ENCODE results near the gene STAC. TPM values are rescaled to one million over a fixed set of nuclear protein-coding genes. Genes with fewer than 3 reads are reported as not detected.

STAC gene
- total RNA-seq, 1 donor: 3.3 TPM

DNA sequence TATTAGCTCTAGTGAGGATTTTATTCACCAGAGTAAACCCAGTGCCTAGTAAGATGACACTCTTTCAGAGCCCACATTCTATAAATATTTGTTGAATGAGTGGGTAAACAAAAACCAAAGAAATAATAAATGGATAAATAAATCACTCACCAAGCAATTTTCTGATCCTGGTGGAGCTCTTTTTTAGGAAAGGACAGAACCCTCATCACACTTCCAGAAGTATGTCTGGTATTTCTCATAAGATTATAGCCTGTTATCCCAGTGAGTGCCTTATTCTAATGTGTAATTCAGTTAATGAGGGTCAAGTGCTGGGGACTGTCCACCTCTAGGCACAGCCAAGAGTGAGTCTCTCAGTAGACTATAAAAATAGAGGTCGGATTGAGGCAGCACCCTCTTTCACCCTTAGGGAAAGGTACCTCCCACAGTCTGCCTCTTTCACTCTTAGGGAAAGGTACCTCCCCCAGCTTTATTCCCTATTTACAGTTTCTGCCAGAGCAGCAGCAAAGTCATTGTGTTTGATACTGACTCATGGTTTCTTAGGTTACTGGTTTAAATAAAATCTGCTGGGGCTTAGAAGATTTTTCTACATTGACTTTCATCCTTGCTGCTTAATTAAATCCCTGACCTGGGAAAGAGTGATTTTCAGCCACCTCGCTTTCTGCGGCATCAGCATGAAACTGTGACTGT lies 145.0 kb downstream of the STAC start:
- Histone ChIP-seq H3K4me3 (ENCODE audit: insufficient read depth, low read length) (no peak overlapping the region), H3K27ac (ENCODE audit: low read depth, low read length) (peak overlapping the region; percentile 50), H2AFZ (ENCODE audit: low read length) (no peak overlapping the region), H3K9me3 (ENCODE audit: low read depth, low read length) (no peaks in the 10 kb centered on the region), H3K36me3 (ENCODE audit: insufficient read depth, low read length) (no peaks in the 10 kb centered on the region), H3K27me3 (ENCODE audit: insufficient read depth, low read length) (no peaks in the 10 kb centered on the region), H4K20me1 (ENCODE audit: insufficient read depth, low read length) (no peaks in the 10 kb centered on the region), H3K4me1 (ENCODE audit: insufficient read depth, low read length) (peaks cover 3% of the 10 kb centered on the region), H3K79me2 (ENCODE audit: insufficient read depth, low read length) (no peaks in the 10 kb centered on the region), H3K4me2 (ENCODE audit: insufficient read depth, low read length) (peak overlapping the region; percentile 32)
- DNase-seq (ENCODE audit: insufficient read length, low spot score, missing footprints): no peak
- TF ChIP-seq, protein P1, sequence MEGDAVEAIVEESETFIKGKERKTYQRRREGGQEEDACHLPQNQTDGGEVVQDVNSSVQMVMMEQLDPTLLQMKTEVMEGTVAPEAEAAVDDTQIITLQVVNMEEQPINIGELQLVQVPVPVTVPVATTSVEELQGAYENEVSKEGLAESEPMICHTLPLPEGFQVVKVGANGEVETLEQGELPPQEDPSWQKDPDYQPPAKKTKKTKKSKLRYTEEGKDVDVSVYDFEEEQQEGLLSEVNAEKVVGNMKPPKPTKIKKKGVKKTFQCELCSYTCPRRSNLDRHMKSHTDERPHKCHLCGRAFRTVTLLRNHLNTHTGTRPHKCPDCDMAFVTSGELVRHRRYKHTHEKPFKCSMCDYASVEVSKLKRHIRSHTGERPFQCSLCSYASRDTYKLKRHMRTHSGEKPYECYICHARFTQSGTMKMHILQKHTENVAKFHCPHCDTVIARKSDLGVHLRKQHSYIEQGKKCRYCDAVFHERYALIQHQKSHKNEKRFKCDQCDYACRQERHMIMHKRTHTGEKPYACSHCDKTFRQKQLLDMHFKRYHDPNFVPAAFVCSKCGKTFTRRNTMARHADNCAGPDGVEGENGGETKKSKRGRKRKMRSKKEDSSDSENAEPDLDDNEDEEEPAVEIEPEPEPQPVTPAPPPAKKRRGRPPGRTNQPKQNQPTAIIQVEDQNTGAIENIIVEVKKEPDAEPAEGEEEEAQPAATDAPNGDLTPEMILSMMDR (IDR thresholded peaks at IDR 0.05; ENCODE audit: extremely low read depth, low read depth, low read length): no peak

DNA sequence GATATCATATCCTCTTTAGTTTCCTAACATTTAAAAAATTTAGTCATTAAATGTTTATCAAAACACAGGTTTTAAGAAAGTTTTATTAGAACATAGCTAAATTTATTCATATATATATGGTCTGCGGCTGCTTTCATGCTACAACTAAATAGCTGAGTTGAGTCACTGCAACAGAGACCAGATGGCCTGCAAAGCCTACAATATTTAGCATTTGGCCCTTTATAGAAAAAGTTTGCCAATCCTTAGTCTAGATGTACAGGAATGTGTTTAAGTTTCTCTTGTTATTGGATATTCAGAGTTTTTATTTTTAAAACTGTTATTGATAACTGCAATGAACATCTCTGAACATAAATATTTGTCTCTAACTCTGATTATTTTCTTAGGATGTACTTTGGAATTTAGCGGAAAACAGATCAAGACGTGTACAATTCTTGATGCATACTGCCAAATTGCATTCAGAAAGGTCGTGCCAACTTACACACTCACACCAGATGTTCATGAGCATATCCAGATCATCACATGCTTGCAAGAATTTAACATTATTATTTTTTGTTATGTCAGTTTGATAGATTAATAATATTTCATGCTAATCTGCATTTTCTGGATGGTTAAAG lies 157.9 kb downstream of the STAC start:
- Histone ChIP-seq H3K9me3 (ENCODE audit: low read depth, low read length) (no peaks in the 10 kb centered on the region), H3K4me3 (ENCODE audit: insufficient read depth, low read length) (no peak overlapping the region), H3K27ac (ENCODE audit: low read depth, low read length) (no peak overlapping the region), H3K4me1 (ENCODE audit: insufficient read depth, low read length) (peaks cover 8% of the 10 kb centered on the region), H3K79me2 (ENCODE audit: insufficient read depth, low read length) (no peaks in the 10 kb centered on the region), H4K20me1 (ENCODE audit: insufficient read depth, low read length) (no peaks in the 10 kb centered on the region), H3K36me3 (ENCODE audit: insufficient read depth, low read length) (no peaks in the 10 kb centered on the region), H2AFZ (ENCODE audit: low read length) (no peak overlapping the region), H3K4me2 (ENCODE audit: insufficient read depth, low read length) (no peak overlapping the region), H3K27me3 (ENCODE audit: insufficient read depth, low read length) (no peaks in the 10 kb centered on the region)
- no peak for DNase-seq (ENCODE audit: insufficient read length, low spot score, missing footprints)
- TF ChIP-seq, protein P1 (IDR thresholded peaks at IDR 0.05; ENCODE audit: extremely low read depth, low read depth, low read length): no peak

DNA sequence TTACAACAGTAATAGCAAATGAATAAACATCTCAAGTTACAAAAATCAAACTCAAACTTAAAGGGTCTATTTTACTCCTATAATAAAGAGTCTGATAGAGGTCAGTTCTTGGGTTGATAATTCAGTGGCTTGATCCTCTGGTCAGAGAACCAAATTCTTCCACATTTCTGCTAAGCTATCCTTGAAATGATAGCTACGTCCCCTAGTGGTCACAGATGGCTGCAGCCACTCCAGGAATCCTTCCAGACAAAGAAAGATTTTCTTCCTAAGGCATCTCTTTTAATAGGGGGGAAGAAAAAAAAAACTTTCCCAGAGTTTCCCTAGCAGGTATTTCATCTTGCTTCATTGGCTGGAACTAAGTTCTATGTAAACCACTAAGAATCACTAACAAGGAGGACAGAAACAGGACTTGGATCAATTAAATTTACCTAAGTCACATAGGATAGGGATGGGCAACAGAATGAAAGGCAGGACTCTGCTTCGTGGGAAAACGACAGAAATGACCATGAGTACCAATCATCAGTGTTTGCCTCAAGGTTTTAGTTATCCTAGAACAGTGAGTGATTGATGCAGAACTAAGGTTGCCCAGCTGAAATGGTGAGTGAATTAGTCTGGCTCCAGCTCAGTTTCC lies 160.7 kb downstream of the STAC start:
- H3K79me2 ChIP-seq (ENCODE audit: insufficient read depth, low read length): no peaks in the 10 kb centered on the region
- TF ChIP-seq, protein P1 (IDR thresholded peaks at IDR 0.05; ENCODE audit: extremely low read depth, low read depth, low read length): peak; percentile 92
- no peaks in the 10 kb centered on the region for H3K9me3 ChIP-seq (ENCODE audit: low read depth, low read length)
- no peaks in the 10 kb centered on the region for H3K36me3 ChIP-seq (ENCODE audit: insufficient read depth, low read length)
- no peak for DNase-seq (ENCODE audit: insufficient read length, low spot score, missing footprints)
- no peak overlapping the region for H2AFZ ChIP-seq (ENCODE audit: low read length)
- H3K27me3 ChIP-seq (ENCODE audit: insufficient read depth, low read length): no peaks in the 10 kb centered on the region
- no peak overlapping the region for H3K4me2 ChIP-seq (ENCODE audit: insufficient read depth, low read length)
- no peak overlapping the region for H3K27ac ChIP-seq (ENCODE audit: low read depth, low read length)
- no peak overlapping the region for H3K4me3 ChIP-seq (ENCODE audit: insufficient read depth, low read length)
- H3K4me1 ChIP-seq (ENCODE audit: insufficient read depth, low read length): peaks cover 8% of the 10 kb centered on the region
- H4K20me1 ChIP-seq (ENCODE audit: insufficient read depth, low read length): no peaks in the 10 kb centered on the region

DNA sequence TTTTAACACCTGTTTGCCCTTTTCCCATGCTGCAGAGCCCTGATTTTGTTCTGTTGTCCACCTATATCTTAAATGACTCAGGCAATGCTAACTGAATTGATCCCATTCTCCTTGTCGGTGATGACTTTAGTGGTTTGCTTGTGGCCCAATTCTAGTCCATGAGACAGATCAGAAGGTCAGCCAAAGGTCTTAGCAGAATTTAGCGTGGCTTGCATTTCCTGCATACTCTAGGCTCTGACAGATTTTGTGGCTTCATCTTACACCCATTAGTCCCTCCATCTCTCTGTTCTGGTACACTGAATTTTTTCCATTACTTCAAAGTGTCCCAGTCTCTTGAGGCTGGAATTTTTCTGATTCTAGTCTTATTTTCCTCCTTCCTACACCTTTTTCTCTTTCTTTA lies 161.9 kb downstream of the STAC start:
- no peaks in the 10 kb centered on the region for H3K79me2 ChIP-seq (ENCODE audit: insufficient read depth, low read length)
- no peaks in the 10 kb centered on the region for H4K20me1 ChIP-seq (ENCODE audit: insufficient read depth, low read length)
- no peak for DNase-seq (ENCODE audit: insufficient read length, low spot score, missing footprints)
- peaks cover 8% of the 10 kb centered on the region for H3K4me1 ChIP-seq (ENCODE audit: insufficient read depth, low read length)
- H2AFZ ChIP-seq (ENCODE audit: low read length): no peak overlapping the region
- H3K9me3 ChIP-seq (ENCODE audit: low read depth, low read length): no peaks in the 10 kb centered on the region
- no peaks in the 10 kb centered on the region for H3K36me3 ChIP-seq (ENCODE audit: insufficient read depth, low read length)
- TF ChIP-seq, protein P1 (IDR thresholded peaks at IDR 0.05; ENCODE audit: extremely low read depth, low read depth, low read length): no peak
- no peak overlapping the region for H3K4me3 ChIP-seq (ENCODE audit: insufficient read depth, low read length)
- H3K27me3 ChIP-seq (ENCODE audit: insufficient read depth, low read length): no peaks in the 10 kb centered on the region
- H3K4me2 ChIP-seq (ENCODE audit: insufficient read depth, low read length): no peak overlapping the region
- no peak overlapping the region for H3K27ac ChIP-seq (ENCODE audit: low read depth, low read length)
